Measurements from ENCODE around the gene RNF135. TPM values are rescaled to one million over a fixed set of nuclear protein-coding genes. Genes with fewer than 3 reads are reported as not detected.
"Not testable (repeated sequence)": the region's sequence is repeated elsewhere in the genome, so short reads cannot be mapped to it uniquely, and the experiment has no call there.

The RNF135 gene
- total RNA-seq, 1 experiment from 2014 or later = 11.2 TPM

DNA sequence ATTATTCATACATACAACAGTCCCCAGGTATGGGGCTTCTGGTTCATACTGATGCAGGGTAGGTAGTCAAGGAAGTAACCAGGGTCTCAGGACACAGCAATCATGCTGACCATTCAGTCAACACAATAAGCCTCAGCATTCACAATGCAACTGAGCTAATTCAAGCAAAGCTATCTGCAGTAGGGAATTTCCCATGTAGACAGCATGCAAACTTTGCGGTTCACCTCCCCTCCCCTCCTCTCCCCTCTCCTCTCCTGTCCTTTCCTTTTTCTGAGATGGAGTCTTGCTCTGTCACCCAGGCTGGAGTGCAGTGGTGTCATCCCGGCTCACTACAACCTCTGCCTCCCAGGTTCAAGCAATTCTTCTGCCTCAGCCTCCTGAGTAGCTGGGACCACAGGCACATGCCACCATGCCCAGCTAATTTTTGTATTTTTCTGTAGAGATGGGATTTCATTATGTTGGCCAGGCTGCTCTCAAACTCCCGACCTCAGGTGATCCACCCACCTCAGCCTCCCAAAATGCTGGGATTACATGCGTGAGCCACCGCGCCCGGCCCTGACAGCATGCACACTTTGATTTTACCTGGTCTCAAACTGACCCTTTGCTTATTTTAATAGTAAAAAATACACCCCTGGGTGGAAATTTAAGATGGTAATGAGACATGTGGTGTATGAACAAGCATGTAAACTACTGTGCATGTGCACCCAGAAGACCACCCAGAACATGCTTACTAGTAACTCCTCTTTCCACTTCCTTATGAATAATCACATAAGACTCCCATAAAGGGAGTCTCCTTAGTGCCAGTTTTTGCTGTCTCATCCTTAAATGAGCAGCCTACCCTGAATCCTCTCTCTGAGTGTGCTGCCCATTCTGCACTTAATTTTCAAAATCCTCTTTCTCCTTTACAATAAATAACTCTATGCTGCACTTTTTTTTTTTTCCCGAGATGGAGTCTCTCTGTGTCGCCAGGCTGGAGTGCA lies 9.3 kb upstream of the RNF135 start (continued):
- TF ChIP-seq, protein P1, sequence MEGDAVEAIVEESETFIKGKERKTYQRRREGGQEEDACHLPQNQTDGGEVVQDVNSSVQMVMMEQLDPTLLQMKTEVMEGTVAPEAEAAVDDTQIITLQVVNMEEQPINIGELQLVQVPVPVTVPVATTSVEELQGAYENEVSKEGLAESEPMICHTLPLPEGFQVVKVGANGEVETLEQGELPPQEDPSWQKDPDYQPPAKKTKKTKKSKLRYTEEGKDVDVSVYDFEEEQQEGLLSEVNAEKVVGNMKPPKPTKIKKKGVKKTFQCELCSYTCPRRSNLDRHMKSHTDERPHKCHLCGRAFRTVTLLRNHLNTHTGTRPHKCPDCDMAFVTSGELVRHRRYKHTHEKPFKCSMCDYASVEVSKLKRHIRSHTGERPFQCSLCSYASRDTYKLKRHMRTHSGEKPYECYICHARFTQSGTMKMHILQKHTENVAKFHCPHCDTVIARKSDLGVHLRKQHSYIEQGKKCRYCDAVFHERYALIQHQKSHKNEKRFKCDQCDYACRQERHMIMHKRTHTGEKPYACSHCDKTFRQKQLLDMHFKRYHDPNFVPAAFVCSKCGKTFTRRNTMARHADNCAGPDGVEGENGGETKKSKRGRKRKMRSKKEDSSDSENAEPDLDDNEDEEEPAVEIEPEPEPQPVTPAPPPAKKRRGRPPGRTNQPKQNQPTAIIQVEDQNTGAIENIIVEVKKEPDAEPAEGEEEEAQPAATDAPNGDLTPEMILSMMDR (IDR thresholded peaks at IDR 0.05 in 2 of 3, conservative IDR thresholded peaks at IDR 0.05 in 1 of 3; ENCODE audit: borderline replicate concordance in 1 of 3, insufficient read depth in 1 of 3, low read depth in 2 of 3, low read length in 2 of 3) = no peak
- TF ChIP-seq ZFX (IDR thresholded peaks at IDR 0.05) (no peak), CBX3 (IDR thresholded peaks at IDR 0.05; ENCODE audit: low read depth) (no peak), CEBPB (IDR thresholded peaks at IDR 0.05; ENCODE audit: low read depth) (no peak)

DNA sequence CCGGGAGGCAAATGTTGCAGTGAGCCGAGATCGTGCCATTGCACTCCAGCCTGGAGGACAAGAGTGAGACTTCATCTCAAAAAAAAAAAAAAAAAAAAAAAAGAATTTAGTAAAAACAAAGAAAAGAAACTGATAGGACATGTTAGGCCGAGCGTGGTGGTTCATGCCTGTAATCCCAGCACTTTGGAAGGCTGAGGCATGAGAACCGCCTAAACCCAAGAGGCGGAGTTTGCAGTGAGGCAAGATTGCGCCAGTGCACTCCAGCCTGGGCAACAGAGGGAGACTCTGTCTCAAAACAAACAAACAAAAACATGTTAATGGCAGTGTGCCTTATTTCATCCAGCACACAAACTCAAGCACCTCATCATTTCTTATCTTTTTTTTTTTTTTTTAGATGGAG lies 6.5 kb upstream of the RNF135 start:
- ATAC-seq; H2AFZ ChIP-seq (ENCODE audit: low read depth, low read length, poor library complexity, severe bottlenecking); H3K4me2 ChIP-seq (ENCODE audit: low read length); H3K9ac ChIP-seq (ENCODE audit: low read length); H4K20me1 ChIP-seq (ENCODE audit: insufficient read depth); intact Hi-C loops (cut with micrococcal nuclease); H3K27me3 ChIP-seq (ENCODE audit: insufficient read depth, low read length); H3K79me2 ChIP-seq (ENCODE audit: insufficient read depth, low read length); H3K36me3 ChIP-seq (ENCODE audit: control insufficient read depth in 1 of 2, insufficient read depth in 2 of 2, low read length in 2 of 2); H3K4me3 ChIP-seq (replicated peaks in 1 of 2; ENCODE audit: low read depth in 1 of 2, low read length in 2 of 2); BruUV-seq (replicated peaks); H3K9me2 ChIP-seq (ENCODE audit: insufficient read depth); H3K27ac ChIP-seq (ENCODE audit: low read depth, low read length); DNase-seq (ENCODE audit: low read depth, low spot score); H3K4me1 ChIP-seq (ENCODE audit: control insufficient read depth in 1 of 2, insufficient read depth in 2 of 2, low read length in 2 of 2); H3K9me3 ChIP-seq (ENCODE audit: control insufficient read depth in 1 of 2, insufficient read depth in 1 of 2, low read depth in 1 of 2, low read length in 2 of 2); RAD21 ChIA-PET (ENCODE audit: low non-redundant PET in 1 of 2, low total read pairs in 2 of 2, uncharacterized antibody in 2 of 2, unreplicated experiment in 2 of 2): not testable (repeated sequence)
- CTCF ChIA-PET = interaction anchor here (0.7 kb wide), 1 partner anchor 628 kb away, joined by 3 read pairs; no protein-coding TSS in a partner anchor
- POLR2A ChIA-PET = interaction anchor here (0.7 kb wide), 1 partner anchor 26 kb away, joined by 3 read pairs; no protein-coding TSS in a partner anchor

Measured in HCT116 (cell line).